ENCODE data around the gene TRAPPC11.

DNA sequence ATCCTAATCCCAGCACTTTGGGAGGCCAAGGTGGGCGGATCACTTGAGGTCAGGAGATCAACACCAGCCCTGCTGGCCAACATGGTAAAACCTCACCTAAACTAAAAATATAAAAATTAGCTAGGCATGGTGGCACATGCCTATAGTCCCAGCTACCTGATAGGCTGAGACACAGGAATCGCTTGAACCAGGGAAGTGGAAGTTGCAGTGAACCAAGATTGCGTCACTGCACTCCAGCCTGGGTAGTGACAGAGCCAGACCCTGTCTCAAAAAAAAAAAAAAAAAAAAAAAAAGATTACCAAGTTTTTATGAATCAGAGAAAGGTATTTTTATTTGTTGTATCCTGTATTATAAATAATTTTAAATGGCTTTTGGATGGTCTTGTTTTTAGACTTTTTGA lies 15.1 kb downstream of the TRAPPC11 start:
- TF ChIP-seq, protein P1, sequence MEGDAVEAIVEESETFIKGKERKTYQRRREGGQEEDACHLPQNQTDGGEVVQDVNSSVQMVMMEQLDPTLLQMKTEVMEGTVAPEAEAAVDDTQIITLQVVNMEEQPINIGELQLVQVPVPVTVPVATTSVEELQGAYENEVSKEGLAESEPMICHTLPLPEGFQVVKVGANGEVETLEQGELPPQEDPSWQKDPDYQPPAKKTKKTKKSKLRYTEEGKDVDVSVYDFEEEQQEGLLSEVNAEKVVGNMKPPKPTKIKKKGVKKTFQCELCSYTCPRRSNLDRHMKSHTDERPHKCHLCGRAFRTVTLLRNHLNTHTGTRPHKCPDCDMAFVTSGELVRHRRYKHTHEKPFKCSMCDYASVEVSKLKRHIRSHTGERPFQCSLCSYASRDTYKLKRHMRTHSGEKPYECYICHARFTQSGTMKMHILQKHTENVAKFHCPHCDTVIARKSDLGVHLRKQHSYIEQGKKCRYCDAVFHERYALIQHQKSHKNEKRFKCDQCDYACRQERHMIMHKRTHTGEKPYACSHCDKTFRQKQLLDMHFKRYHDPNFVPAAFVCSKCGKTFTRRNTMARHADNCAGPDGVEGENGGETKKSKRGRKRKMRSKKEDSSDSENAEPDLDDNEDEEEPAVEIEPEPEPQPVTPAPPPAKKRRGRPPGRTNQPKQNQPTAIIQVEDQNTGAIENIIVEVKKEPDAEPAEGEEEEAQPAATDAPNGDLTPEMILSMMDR (IDR thresholded peaks at IDR 0.05; ENCODE audit: borderline replicate concordance, extremely low read depth, low read length, poor library complexity, severe bottlenecking): no peak
- no peak for TF ChIP-seq EZH2 (IDR thresholded peaks at IDR 0.05; ENCODE audit: borderline replicate concordance, low read depth, low read length, severe bottlenecking)

Measured in DND-41 (cell line).